SH-SY5Y (cell line): ENCODE measurements around the gene KRTAP12-2.

ENCODE experiments used
- GATA2 ChIP-seq: IDR thresholded peaks from 2 replicates; pipeline ENCODE4 v1.6.1; 2011; ENCODE audit warnings: mild to moderate bottlenecking, low read depth, low read length
- GATA3 ChIP-seq: IDR thresholded peaks from 2 replicates; pipeline ENCODE4 v1.6.1; 2011; ENCODE audit warnings: low read depth, mild to moderate bottlenecking, low read length, moderate library complexity

- no peak for TF ChIP-seq GATA2
- TF ChIP-seq GATA3: no peak
Measured at GRCh38 chr21:44700101-44701022, 33.6 kb upstream of the KRTAP12-2 start.
